GM12878 (cell line): Measurements from ENCODE around the gene CTSW. TPM values are rescaled to one million over a fixed set of nuclear protein-coding genes. Genes with fewer than 3 reads are reported as not detected.

ENCODE experiments used
- ATF7 ChIP-seq: fragments of 450-650 bp; IDR thresholded peaks from 2 replicates; pipeline ENCODE4 v1.6.1; 2016; ENCODE audit warnings: low read depth, mild to moderate bottlenecking
- CEBPZ ChIP-seq: fragments of 150-350 bp; IDR thresholded peaks from 2 replicates; pipeline ENCODE4 v1.6.1; 2016; ENCODE audit warnings: low read depth, low read length
- HDGF ChIP-seq: fragments of 450-650 bp; IDR thresholded peaks from 2 replicates; pipeline ENCODE4 v1.6.1; 2016; ENCODE audit warnings: antibody characterized with exemption
- HSF1 ChIP-seq: fragments of 150-350 bp; IDR thresholded peaks from 2 replicates; pipeline ENCODE4 v1.6.1; 2014; ENCODE audit warnings: mild to moderate bottlenecking, low read depth, low read length
- IKZF1 ChIP-seq: fragments of 450-650 bp; conservative IDR thresholded peaks from 2 replicates; pipeline ENCODE4 v1.6.1; 2017; ENCODE audit warnings: antibody characterized with exemption, mild to moderate bottlenecking
- IRF5 ChIP-seq: fragments of 450-650 bp; IDR thresholded peaks from 2 replicates; pipeline ENCODE4 v1.6.1; 2017; ENCODE audit warnings: borderline replicate concordance
- KAT2A ChIP-seq: conservative IDR thresholded peaks from 2 replicates; pipeline ENCODE4 v1.6.1; 2011; ENCODE audit warnings: low read depth, low read length; ENCODE audit not compliant: control insufficient read depth
- MTA2 ChIP-seq: fragments of 450-650 bp; IDR thresholded peaks from 2 replicates; pipeline ENCODE4 v1.6.1; 2016; ENCODE audit warnings: low read depth, mild to moderate bottlenecking, moderate library complexity
- NRF1 ChIP-seq: conservative IDR thresholded peaks from 2 replicates; pipeline ENCODE4 v1.6.1; 2011; ENCODE audit warnings: mild to moderate bottlenecking, low read depth, low read length, improper control_type of control experiment
- POLR2AphosphoS5 ChIP-seq: IDR thresholded peaks from 2 replicates; pipeline ENCODE4 v1.6.1; 2011; ENCODE audit warnings: mild to moderate bottlenecking, low read length, inconsistent platforms
- RFX5 ChIP-seq: IDR thresholded peaks from 2 replicates; pipeline ENCODE4 v1.6.1; 2011; ENCODE audit warnings: low read depth, low read length, improper control_type of control experiment
- SKIL ChIP-seq: fragments of 450-650 bp; IDR thresholded peaks from 2 replicates; pipeline ENCODE4 v1.6.1; 2017; ENCODE audit warnings: mild to moderate bottlenecking, low read depth, inconsistent platforms; ENCODE audit not compliant: poor library complexity, severe bottlenecking
- SMARCA5 ChIP-seq: fragments of 450-650 bp; IDR thresholded peaks from 2 replicates; pipeline ENCODE4 v1.6.1; 2017; ENCODE audit warnings: mild to moderate bottlenecking
- SMC3 ChIP-seq: IDR thresholded peaks from 2 replicates; pipeline ENCODE4 v1.6.1; 2011; ENCODE audit warnings: low read length, improper control_type of control experiment, borderline replicate concordance
- TAF1 ChIP-seq: IDR thresholded peaks from 2 replicates; pipeline ENCODE4 v1.6.1; 2011; ENCODE audit warnings: mild to moderate bottlenecking, low read depth, low read length, borderline replicate concordance
- TCF3 ChIP-seq: IDR thresholded peaks from 2 replicates; pipeline ENCODE4 v1.6.1; 2012; ENCODE audit warnings: low read depth, mild to moderate bottlenecking, low read length, borderline replicate concordance; ENCODE audit not compliant: insufficient read depth
- WRNIP1 ChIP-seq: IDR thresholded peaks from 2 replicates; pipeline ENCODE4 v1.6.1; 2011; ENCODE audit warnings: low read depth, low read length, improper control_type of control experiment, borderline replicate concordance
- ZBTB33 ChIP-seq: fragments of 450-650 bp; IDR thresholded peaks from 2 replicates; pipeline ENCODE4 v1.6.1; 2017; ENCODE audit warnings: mild to moderate bottlenecking
- polyA plus RNA-seq, 11 experiments: library from polyadenylated mRNA; depleted of rRNA in 4 of 11; unstranded in 6 of 11; stranded (reverse) in 5 of 11; fragments of >200 nt; fragmentation: Nextera tagmentation in 4 of 11; fragmentation: Illumina TruSeq in 1 of 11; extraction: Ambion mirVana in 4 of 11; extraction: Trizol in 1 of 11; gene quantifications; 1 replicate in 1 of 11; 2 replicates in 10 of 11; pipeline versions ENCODE4 v1.2.1 to v1.2.3, GENCODE V29; 2011 to 2016; ENCODE audit warnings: inconsistent platforms in 2 of 11, missing spikeins in 2 of 11, low read depth in 1 of 11
- total RNA-seq, 4 experiments: library from RNA; depleted of rRNA in 3 of 4; stranded (reverse); fragments of >200 nt in 3 of 4; fragmentation: Illumina TruSeq in 1 of 4; extraction: Trizol in 1 of 4; gene quantifications; 2 replicates each; pipeline versions ENCODE4 v1.2.1 to v1.2.3, GENCODE V29; 2013 to 2021

The CTSW gene
- total and polyA plus RNA-seq, 10 of the 15 experiments (the other 5 are each of a cell fraction or from before 2014, with no cell fraction given) = 0.53 to 12.0 (median 1.7) TPM

- TF ChIP-seq HSF1 (no peak), NRF1 (no peak), RFX5 (no peak), SKIL (no peak), POLR2AphosphoS5 (no peak; the same call in 1 of the 2 replicates), TCF3 (no peak), IKZF1 (peak; percentile 85), SMARCA5 (no peak), IRF5 (no peak), ATF7 (no peak), ZBTB33 (no peak), WRNIP1 (no peak), HDGF (no peak), SMC3 (no peak), TAF1 (no peak), MTA2 (no peak), KAT2A (no peak), CEBPZ (no peak)
These were observed 19.9 kb downstream of the CTSW start (continued) for GRCh38 chr11:65899356-65900124.
